ENCODE data around the gene PRKCQ.

PRKCQ gene

DNA sequence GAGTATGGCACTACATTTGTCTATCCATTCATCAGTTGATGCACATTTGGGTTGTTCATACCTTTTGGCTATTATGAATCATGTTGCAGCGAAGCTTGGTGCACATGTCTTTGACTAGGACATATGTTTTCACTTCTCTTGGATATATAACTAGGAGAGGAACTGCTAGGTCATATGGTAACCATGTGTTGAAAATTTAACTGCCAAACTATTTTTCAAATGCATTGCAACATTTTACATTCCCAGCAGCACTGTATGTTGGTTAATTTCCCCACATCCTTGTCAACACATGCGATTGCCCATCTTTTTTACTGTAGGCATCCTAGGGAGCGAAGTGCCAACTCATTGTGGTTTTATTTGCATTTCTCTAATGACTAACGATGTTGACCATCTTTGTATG, 183.4 kb downstream of the PRKCQ start:
- FAIRE-seq, result no peak
- TF ChIP-seq POLR2AphosphoS5 (IDR thresholded peaks at IDR 0.05; ENCODE audit: low read depth, low read length), result no peak
- no peak for TF ChIP-seq POU2F2 (IDR thresholded peaks at IDR 0.05; ENCODE audit: low read depth, low read length)
- DNase-seq (ENCODE audit: insufficient read length, low spot score), result no peak

DNA sequence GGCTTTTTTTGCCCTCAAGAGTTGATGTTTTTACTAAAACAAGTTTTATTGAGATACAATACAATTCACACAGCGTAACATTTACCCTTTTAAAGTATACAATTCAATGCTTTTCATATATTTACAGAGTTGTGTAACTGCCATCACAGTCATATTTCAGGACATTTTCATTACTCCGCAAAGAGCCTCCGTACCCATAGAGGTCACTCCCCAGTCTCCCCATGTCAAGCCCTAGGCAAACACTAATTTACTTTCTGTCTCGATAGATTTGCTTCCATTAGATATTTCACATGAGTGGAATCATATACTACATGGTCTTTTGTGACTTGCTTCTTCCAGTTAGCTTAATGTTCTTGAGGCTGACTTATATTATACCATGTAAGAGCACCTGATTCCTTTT, 183.8 kb downstream of the PRKCQ start:
- TF ChIP-seq PAX5 (IDR thresholded peaks at IDR 0.05; ENCODE audit: insufficient read depth, low read length, severe bottlenecking) (no peak), TAF1 (IDR thresholded peaks at IDR 0.05; ENCODE audit: low read depth, low read length) (no peak), SPI1 (IDR thresholded peaks at IDR 0.05; ENCODE audit: low read depth, low read length) (no peak), POLR2AphosphoS5 (IDR thresholded peaks at IDR 0.05; ENCODE audit: low read depth, low read length) (no peak), POU2F2 (IDR thresholded peaks at IDR 0.05; ENCODE audit: low read depth, low read length) (no peak), POLR2A (IDR thresholded peaks at IDR 0.05; ENCODE audit: low read depth, low read length) (no peak)

DNA sequence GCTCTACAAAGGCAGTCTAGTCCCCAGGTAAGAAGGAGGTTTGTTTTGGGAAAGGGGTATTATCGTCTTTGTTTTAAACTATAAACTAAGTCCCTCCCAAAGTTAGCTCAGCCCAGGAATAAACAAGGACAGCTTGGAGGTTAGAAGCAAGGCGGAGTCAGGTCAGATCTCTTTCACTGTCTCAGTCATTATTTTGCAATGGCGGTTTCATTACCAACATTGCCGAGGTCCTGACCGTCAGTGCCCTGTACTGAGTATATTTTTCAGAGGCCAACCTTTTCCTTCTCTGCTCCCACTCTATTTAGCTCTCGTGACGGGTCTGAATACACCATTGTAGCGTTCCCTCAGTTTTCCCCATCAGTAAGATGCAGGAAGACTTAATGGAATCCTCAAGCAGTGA, 184.5 kb downstream of the PRKCQ start:
- TF ChIP-seq POLR2AphosphoS5 (IDR thresholded peaks at IDR 0.05; ENCODE audit: low read depth, low read length), result no peak
- TF ChIP-seq TAF1 (IDR thresholded peaks at IDR 0.05; ENCODE audit: low read depth, low read length), result no peak
- TF ChIP-seq POU2F2 (IDR thresholded peaks at IDR 0.05; ENCODE audit: low read depth, low read length), result no peak
- TF ChIP-seq SPI1 (IDR thresholded peaks at IDR 0.05; ENCODE audit: low read depth, low read length), result no peak
- TF ChIP-seq PAX5 (IDR thresholded peaks at IDR 0.05; ENCODE audit: insufficient read depth, low read length, severe bottlenecking), result no peak
- no peak for TF ChIP-seq POLR2A (IDR thresholded peaks at IDR 0.05; ENCODE audit: low read depth, low read length)
- no peak for FAIRE-seq
- DNase-seq (ENCODE audit: insufficient read length, low spot score), result no peak

More for the DNA sequence above, 183.8 kb downstream of the PRKCQ start:
- FAIRE-seq (no peak), DNase-seq (ENCODE audit: insufficient read length, low spot score) (no peak)

DNA sequence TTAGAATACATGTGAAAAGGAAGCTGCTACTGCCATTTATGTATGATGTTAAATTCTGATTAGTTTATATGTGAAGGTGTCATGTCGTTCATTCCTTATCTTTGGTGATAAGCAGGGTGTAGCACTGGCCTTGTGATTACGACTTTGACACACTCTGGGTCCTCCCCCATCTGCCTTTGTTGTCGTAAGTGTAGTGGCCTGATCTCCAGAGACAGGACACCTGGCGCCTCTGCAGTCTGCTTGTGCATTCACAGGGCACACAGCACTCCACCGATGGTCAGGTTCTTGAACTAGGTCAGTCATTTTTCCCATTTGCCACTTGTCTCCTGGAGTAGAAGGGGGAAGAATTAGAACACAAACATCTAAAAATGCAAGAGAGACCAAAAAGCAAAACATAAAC, 186.0 kb downstream of the PRKCQ start:
- no peak for DNase-seq (ENCODE audit: insufficient read length, low spot score)
- no peak for FAIRE-seq
- TF ChIP-seq POLR2AphosphoS5 (IDR thresholded peaks at IDR 0.05; ENCODE audit: low read depth, low read length), result no peak

DNA sequence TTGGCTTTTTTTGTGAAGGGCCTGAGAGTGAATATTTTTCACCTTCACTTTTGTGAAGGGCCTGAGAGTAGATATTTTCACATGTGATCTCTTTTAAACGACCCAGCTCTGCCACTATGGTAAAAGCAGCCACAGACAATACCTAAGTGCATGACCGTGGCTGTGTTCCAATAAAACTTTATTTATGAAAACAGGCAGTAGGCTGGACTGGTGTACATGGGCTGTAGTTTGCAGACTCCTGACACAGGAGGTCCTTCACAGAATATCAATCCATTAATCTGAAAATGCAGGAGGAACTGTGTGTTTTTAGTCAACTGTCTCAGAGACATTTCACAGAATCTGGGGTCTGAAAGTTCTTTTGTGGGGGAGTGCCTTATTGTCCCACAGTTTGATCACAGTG, 186.9 kb downstream of the PRKCQ start:
- TF ChIP-seq SPI1 (IDR thresholded peaks at IDR 0.05; ENCODE audit: low read depth, low read length) (no peak), POLR2AphosphoS5 (IDR thresholded peaks at IDR 0.05; ENCODE audit: low read depth, low read length) (no peak), PAX5 (IDR thresholded peaks at IDR 0.05; ENCODE audit: insufficient read depth, low read length, severe bottlenecking) (no peak), POLR2A (IDR thresholded peaks at IDR 0.05; ENCODE audit: low read depth, low read length) (no peak)
- FAIRE-seq, result no peak

DNA sequence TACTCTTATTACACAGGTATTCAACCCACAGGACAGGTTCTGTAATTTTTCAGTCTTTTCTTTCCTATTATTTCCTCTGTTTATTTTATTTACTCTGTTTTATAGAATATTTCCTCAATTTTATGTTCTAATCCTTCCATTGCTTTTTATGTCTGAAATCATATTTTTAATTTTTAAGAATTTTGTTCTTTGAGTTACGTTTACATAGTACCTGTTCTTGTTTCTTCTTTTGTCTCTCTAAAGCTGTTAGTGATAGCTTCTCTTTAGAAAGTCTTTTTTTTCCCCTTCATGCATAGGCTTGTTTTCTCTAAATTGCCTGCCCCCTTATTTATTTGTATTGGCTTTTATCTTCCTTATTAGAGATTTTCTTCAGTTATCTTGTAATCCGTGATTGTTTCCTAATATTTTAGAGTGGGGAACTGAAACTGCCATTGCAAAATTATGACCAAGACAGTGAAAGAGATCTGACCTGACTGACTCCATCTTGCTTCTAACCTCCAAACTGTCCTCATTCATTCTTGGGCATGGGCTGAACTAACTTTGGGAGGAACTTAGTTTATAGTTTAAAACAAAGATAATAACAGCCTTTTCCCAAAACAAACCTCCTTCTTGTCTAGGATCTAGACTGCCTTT, 189.7 kb downstream of the PRKCQ start:
- no peak for DNase-seq (ENCODE audit: insufficient read length, low spot score)
- FAIRE-seq, result no peak
- TF ChIP-seq SPI1 (IDR thresholded peaks at IDR 0.05; ENCODE audit: low read depth, low read length) (peak; percentile 43), POU2F2 (IDR thresholded peaks at IDR 0.05; ENCODE audit: low read depth, low read length) (no peak)

More for the DNA sequence above, 186.9 kb downstream of the PRKCQ start:
- DNase-seq (ENCODE audit: insufficient read length, low spot score), result no peak

DNA sequence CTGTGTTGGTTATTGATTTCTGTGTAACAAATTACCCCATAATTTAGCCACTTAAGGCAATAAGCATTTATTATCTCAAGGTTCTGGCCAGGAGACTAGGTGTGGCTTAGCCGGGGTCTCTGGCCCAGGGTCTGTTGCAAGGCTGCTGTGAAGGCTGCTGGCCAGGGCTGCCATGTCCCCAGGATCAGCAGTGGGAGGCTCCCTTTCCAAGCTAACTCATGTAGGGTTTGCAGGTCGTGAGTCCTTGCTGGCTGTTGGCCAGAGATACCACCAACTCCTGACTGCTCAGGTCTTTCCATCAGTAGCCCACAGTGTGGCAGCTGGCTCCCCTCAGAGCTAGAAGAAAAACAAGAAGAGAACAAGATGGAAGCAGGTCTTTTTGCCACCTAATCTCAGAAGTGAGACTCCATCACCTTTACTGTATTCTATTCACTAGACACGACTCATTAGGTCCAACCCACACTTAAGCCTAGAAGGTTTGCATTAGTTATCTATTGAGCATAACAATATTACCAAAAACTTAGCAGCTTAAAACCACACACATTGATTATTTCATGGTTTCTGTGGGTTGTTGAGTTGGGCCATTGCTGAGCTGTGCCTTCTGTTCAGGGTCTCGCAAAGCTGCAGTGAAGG, 191.7 kb downstream of the PRKCQ start:
- no peak for DNase-seq (ENCODE audit: insufficient read length, low spot score)
- no peak for FAIRE-seq
- TF ChIP-seq SPI1 (IDR thresholded peaks at IDR 0.05; ENCODE audit: low read depth, low read length) (no peak), PAX5 (IDR thresholded peaks at IDR 0.05; ENCODE audit: insufficient read depth, low read length, severe bottlenecking) (no peak), TAF1 (IDR thresholded peaks at IDR 0.05; ENCODE audit: low read depth, low read length) (no peak), POLR2AphosphoS5 (IDR thresholded peaks at IDR 0.05; ENCODE audit: low read depth, low read length) (no peak), POU2F2 (IDR thresholded peaks at IDR 0.05; ENCODE audit: low read depth, low read length) (no peak), POLR2A (IDR thresholded peaks at IDR 0.05; ENCODE audit: low read depth, low read length) (no peak)

DNA sequence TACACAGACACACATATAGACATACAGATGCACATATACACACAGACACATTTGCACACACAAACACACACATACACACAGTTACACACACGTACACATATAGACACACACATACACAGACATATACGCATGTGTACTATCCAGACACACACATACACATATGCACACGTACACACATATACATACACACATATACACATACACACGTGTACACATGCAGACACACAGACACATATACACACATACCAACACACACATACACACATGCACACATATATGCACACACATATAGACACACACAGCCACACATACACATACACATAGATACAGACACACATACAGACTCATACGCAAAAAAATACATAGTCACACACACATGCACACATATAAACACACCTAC, 193.1 kb downstream of the PRKCQ start:
- DNase-seq (ENCODE audit: insufficient read length, low spot score) (no peak), FAIRE-seq (peak; percentile 62)
- TF ChIP-seq POU2F2 (IDR thresholded peaks at IDR 0.05; ENCODE audit: low read depth, low read length) (no peak), POLR2AphosphoS5 (IDR thresholded peaks at IDR 0.05; ENCODE audit: low read depth, low read length) (no peak), TAF1 (IDR thresholded peaks at IDR 0.05; ENCODE audit: low read depth, low read length) (no peak), POLR2A (IDR thresholded peaks at IDR 0.05; ENCODE audit: low read depth, low read length) (no peak), PAX5 (IDR thresholded peaks at IDR 0.05; ENCODE audit: insufficient read depth, low read length, severe bottlenecking) (no peak), SPI1 (IDR thresholded peaks at IDR 0.05; ENCODE audit: low read depth, low read length) (no peak)

DNA sequence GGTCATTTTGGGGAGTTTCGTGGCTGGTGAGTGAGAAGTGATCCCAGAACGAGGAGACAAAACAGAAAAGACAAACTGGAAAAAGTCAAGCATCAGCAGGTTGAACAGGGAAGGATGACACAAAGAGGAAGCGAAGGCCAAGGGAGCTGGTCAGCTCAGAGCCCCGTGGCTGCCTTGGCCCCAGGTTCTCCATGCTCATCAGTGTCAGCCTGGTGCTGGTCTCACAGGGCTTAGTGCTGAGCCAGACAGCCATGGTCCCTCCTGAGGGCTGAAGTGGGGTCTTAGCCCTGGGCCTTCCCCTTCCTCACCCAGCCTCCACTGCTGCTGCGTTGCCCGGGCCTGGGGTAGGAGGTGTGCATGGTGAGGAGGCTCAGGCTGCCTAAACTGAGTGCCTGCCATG, 193.7 kb downstream of the PRKCQ start:
- TF ChIP-seq PAX5 (IDR thresholded peaks at IDR 0.05; ENCODE audit: insufficient read depth, low read length, severe bottlenecking) (no peak), POU2F2 (IDR thresholded peaks at IDR 0.05; ENCODE audit: low read depth, low read length) (no peak), POLR2AphosphoS5 (IDR thresholded peaks at IDR 0.05; ENCODE audit: low read depth, low read length) (no peak), SPI1 (IDR thresholded peaks at IDR 0.05; ENCODE audit: low read depth, low read length) (no peak), TAF1 (IDR thresholded peaks at IDR 0.05; ENCODE audit: low read depth, low read length) (no peak), POLR2A (IDR thresholded peaks at IDR 0.05; ENCODE audit: low read depth, low read length) (no peak)

DNA sequence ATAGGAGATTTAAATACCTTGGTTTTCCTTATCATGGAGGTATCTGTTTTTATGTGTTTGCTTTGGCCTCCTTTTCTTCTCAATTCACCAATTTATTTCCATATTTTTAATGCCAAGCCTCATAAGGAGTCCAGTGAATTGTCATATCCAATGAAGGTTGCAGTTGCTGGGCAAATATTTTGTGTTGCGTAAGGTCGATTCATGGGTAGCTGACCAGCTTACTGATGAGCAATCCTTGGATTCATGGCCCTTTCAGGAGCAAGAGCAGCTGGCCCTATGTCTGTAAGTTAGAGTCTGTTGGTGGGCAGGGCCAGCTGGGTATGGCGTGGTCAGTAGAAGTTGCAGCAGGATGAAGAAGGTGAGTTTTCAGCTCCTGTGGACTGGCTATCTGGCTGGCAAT, 194.4 kb downstream of the PRKCQ start:
- no peak for FAIRE-seq
- DNase-seq (ENCODE audit: insufficient read length, low spot score), result no peak
- TF ChIP-seq TAF1 (IDR thresholded peaks at IDR 0.05; ENCODE audit: low read depth, low read length) (no peak), POLR2AphosphoS5 (IDR thresholded peaks at IDR 0.05; ENCODE audit: low read depth, low read length) (no peak), PAX5 (IDR thresholded peaks at IDR 0.05; ENCODE audit: insufficient read depth, low read length, severe bottlenecking) (no peak), POLR2A (IDR thresholded peaks at IDR 0.05; ENCODE audit: low read depth, low read length) (no peak), SPI1 (IDR thresholded peaks at IDR 0.05; ENCODE audit: low read depth, low read length) (no peak), POU2F2 (IDR thresholded peaks at IDR 0.05; ENCODE audit: low read depth, low read length) (no peak)

More for the DNA sequence above, 193.7 kb downstream of the PRKCQ start:
- FAIRE-seq, result no peak
- no peak for DNase-seq (ENCODE audit: insufficient read length, low spot score)
